Measurements from ENCODE around the gene TTLL13.
"Not testable (repeated sequence)": the region's sequence is repeated elsewhere in the genome, so short reads cannot be mapped to it uniquely, and the experiment has no call there.

The TTLL13 gene

GRCh38 chr15:90240856-90241255 lies 8.5 kb upstream of the TTLL13 start:
- DNase-seq: no peak

- no peak for DNase-seq
Observed at GRCh38 chr15:90241343-90242192, 7.8 kb upstream of the TTLL13 start.

DNA sequence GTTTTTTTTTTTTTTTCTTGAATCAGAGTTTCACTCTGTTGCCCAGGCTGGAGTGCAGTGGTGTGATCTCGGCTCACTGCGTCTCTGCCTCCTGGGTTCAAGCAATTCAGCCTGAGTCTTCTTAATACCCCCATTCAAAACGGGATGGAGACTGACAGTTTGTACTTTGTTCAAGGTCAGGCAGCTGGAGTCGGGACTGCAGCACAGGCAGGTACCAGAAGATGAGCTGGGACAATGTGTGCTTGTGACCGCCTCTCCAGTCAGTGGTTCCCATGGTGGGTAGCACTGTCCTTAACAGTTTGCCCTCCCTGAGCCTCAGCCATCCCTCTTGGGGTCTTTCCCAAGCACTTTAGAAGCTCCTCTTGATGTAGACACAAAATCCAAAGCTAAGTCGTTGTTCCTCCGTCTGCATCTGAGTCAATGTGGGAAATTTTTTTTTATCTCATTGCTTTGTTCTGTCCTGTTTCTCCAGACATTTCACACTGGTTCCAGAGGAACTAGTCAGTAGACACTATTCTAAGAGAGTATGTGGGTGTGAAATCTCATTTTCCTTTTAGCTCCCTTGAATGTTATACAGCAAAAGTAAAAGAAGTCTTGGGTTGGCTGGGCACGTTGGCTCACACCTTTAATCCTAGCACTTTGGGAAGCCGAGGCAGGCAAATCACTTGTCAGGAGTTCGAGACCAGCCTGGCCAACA lies 5.3 kb upstream of the TTLL13 start:
- DNase-seq: no peak

DNA sequence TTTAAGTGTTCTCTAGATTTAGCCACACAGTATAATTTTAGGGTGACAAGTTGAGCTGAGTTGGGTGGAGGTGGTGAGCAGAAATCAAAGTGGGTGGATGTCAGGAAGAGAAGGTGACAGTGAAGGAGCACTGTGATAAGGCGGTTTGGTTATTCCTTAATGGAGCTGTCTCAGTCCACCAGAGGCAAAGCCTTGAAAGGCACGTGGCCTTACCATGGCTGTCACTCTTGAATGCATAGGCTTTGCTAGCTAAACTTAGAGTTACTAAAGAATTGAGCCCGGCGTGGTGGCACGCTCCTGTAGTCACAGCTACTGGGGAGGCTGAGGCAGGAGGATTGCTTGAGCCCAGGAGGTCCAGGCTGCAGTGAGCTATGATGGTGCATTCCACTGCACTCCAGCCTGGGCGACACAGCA lies 560 bp upstream of the TTLL13 start:
- DNase-seq: no peak

GRCh38 chr15:90257776-90258175 lies 8.4 kb downstream of the TTLL13 start:
- no peak for DNase-seq

- DNase-seq: no peak
Observed at GRCh38 chr15:90259524-90259923, 10.2 kb downstream of the TTLL13 start.

DNA sequence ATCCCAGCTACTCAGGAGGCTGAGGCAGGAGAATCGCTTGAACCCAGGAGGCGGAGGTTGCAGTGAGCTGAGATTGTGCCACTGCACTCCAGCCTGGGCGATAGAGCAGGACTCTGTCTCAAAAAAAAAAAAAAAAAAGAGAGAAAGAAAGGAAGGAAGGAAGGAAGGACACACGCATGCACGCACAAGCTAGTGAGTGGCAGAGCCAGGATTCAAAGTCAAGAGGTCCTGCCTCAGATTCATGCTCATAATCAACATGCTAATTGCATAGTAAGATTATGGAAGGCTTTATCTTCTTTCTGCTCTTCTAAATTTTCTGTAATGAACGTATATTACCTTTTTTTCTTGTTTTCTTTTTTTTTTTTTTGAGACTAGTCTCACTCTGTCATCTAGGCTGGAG lies 11.4 kb downstream of the TTLL13 start:
- not testable (repeated sequence) for DNase-seq

DNA sequence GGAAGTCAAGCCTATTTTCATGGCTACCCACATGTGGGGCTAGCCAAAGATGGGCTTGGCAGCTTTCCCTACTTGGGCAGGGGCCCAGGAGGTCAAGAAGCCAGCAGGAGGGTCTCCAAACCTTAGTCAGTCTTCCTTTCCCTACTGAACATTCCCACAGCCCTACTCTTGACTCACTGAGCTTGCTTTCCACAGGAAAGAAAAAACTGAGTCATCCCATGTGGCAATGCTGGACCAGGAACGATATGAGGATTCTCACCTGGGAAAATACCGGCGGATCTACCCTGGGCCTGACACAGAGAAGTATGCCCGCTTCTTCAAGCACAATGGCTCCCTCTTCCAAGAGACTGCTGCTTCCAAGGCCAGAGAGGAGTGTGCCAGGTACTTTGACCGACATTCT lies 12.5 kb downstream of the TTLL13 start:
- DNase-seq: no peak

DNA sequence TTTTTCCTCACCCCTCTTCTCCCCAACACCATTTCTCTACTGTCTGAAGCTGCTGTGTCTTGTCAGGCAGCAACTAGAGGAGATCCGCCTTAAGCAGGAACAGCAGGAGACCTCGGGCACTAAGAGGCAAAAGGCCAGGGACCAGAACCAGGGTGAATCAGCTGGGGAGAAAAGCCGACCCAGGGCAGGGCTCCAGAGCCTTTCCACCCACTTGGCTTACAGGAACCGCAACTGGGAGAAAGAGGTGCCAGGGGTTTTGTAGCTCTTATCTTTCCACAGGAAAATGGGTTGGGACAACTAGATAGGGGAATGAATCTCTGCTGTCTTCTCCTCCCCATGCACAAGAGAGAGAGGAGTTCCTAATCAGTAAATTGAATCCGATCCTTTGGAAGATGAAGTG lies 13.1 kb downstream of the TTLL13 start:
- DNase-seq: no peak

- no peak for DNase-seq
Observed at GRCh38 chr15:90264671-90265070, 15.3 kb downstream of the TTLL13 start.

GRCh38 chr15:90265271-90266060 lies 16.1 kb downstream of the TTLL13 start, which contains the start of gene NGRN:
NGRN (plus strand) TSS chr15:90265672; CDS start chr15:90265713, 41 bp downstream.
- peak; percentile 40 for DNase-seq

DNA sequence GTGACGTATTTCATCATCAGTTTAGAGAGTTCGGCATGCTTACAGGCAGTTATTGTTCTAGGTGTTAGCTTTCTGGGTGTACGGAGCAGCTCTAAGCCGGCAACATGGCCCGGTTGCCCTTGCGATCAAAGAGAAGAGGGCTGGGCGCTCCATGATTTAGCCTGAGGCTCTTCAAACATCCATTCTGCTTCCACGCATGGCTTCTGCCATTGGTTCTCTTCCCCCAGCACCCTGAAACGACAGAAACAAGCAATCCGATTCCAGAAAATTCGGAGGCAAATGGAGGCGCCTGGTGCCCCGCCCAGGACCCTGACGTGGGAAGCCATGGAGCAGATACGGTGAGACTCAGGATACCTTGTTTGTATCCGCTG lies 16.7 kb downstream of the TTLL13 start:
- no peak for DNase-seq

GRCh38 chr15:90266485-90266884 lies 17.1 kb downstream of the TTLL13 start:
- DNase-seq: no peak

DNA sequence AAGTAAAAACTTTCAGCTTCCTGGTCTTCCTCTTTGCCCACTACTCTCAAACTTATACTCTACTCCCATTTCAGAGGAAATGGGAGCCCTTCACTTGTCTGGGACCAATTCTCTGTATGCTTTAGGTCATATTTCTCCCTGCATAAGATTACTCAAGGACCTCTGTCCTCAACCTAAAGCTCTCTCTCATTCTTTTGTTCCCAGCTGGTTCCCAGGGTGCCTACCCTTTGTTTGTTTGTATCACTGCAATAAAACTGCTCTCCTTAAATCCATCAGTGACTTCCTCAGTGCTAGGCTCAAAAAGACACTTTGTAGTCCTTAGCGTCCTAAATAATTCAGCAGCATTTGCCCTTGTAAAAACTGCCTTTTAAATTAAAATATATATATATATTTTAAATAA lies 19.1 kb downstream of the TTLL13 start:
- DNase-seq: no peak

GRCh38 chr15:90270502-90271150 lies 21.3 kb downstream of the TTLL13 start:
- DNase-seq: no peak

- DNase-seq: no peak
Observed at GRCh38 chr15:90271459-90272166, 22.3 kb downstream of the TTLL13 start.

DNA sequence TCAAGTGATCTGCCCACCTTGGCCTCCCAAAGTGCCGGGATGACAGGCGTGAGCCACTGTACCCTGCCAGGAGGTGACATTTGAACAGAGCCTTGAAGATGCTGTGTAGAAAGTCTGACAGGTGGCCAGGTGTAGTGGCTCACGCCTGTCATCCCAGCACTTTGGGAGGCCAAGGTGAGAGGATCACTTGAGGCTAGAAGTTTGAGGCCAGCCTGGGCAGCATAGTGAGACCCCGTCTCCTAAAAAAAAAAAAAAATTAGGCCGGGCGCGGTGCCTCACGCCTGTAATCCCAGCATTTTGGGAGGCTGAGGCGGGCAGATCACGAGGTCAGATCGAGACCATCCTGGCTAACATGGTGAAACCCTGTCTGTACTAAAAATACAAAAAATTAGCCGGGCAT lies 29.1 kb downstream of the TTLL13 start:
- not testable (repeated sequence) for DNase-seq

- not testable (repeated sequence) for DNase-seq
Observed at GRCh38 chr15:90280743-90281142, 31.4 kb downstream of the TTLL13 start.

DNA sequence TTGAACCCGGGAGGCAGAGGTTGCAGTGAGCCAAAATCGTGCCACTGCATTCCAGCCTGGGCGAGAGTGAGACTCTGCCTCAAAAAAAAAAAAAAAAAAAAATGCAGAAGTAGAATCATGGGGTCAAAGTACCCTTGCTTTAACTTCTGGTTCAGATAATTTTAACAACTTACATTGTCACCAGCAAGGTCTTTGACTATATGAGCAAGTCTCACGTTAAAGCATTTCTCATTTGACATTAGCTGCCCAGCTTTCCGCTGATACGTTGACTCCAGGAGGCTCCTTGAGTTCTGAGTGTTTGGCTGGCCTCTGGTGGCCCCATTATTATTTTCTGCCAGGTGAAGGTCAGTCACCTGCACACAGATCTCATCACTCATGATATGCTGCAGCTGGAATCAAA lies 32.3 kb downstream of the TTLL13 start:
- DNase-seq: not testable (repeated sequence)

GRCh38 chr15:90286678-90287077 lies 37.3 kb downstream of the TTLL13 start:
- no peak for DNase-seq

DNA sequence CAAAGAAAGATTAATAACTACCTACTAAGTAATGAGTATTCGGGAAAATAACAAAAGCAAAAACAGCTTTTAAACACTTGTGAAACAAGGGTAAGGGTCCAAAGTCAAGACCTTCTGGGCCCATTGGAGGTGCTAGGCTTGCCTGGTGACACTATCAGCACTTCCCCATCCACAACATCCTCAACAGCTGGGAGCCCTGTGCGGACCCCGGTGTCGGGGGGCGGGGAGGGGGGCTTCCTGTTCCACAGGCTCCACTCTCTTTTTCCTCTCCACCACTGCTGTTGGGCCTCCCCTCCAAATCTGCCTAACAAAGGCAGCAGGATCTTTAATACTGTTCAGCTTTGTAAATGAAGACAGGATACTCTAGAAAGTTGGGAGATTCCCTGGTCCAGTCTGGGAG lies 37.7 kb downstream of the TTLL13 start:
- no peak for DNase-seq

GRCh38 chr15:90287946-90288345 lies 38.6 kb downstream of the TTLL13 start:
- DNase-seq: no peak

Data from GOT3 (cell line).